IMR-90 (cell line): Measurements from ENCODE around the gene PCOLCE2.
A peak's percentile ranks its signal among the peaks of the same experiment; 100 is the strongest.

Experiments
- BHLHE40 ChIP-seq: fragments of 150-350 bp; IDR thresholded peaks from 2 replicates; pipeline ENCODE4 v1.6.1; 2016; ENCODE audit warnings: mild to moderate bottlenecking, low read depth, low read length
- CHD1 ChIP-seq: IDR thresholded peaks from 2 replicates; pipeline ENCODE4 v1.6.1; 2012; ENCODE audit warnings: low read depth, low read length, improper control_type of control experiment
- MXI1 ChIP-seq: IDR thresholded peaks from 2 replicates; pipeline ENCODE4 v1.6.1; 2012; ENCODE audit warnings: low read depth, mild to moderate bottlenecking, low read length, moderate library complexity, borderline replicate concordance
- POLR2A ChIP-seq: IDR thresholded peaks from 2 replicates; pipeline ENCODE4 v1.6.1; 2012; ENCODE audit warnings: mild to moderate bottlenecking, low read depth, low read length
- RAD21 ChIP-seq: IDR thresholded peaks from 2 replicates; pipeline ENCODE4 v1.6.1; 2012; ENCODE audit warnings: low read length, improper control_type of control experiment
- TF ChIP-seq, protein P1 (sequence below): conservative IDR thresholded peaks from 2 replicates; pipeline ENCODE4 v1.5.1; 2012; ENCODE audit warnings: mild to moderate bottlenecking, low read depth, low read length, improper control_type of control experiment
- TF ChIP-seq, protein P2 (sequence below): fragments of 150-350 bp; IDR thresholded peaks from 2 replicates; pipeline ENCODE4 v1.6.1; 2017; ENCODE audit warnings: mild to moderate bottlenecking, antibody characterized with exemption, low read length, low read depth

- TF ChIP-seq, protein P1, sequence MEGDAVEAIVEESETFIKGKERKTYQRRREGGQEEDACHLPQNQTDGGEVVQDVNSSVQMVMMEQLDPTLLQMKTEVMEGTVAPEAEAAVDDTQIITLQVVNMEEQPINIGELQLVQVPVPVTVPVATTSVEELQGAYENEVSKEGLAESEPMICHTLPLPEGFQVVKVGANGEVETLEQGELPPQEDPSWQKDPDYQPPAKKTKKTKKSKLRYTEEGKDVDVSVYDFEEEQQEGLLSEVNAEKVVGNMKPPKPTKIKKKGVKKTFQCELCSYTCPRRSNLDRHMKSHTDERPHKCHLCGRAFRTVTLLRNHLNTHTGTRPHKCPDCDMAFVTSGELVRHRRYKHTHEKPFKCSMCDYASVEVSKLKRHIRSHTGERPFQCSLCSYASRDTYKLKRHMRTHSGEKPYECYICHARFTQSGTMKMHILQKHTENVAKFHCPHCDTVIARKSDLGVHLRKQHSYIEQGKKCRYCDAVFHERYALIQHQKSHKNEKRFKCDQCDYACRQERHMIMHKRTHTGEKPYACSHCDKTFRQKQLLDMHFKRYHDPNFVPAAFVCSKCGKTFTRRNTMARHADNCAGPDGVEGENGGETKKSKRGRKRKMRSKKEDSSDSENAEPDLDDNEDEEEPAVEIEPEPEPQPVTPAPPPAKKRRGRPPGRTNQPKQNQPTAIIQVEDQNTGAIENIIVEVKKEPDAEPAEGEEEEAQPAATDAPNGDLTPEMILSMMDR = no peak
- TF ChIP-seq RAD21 = no peak
- TF ChIP-seq BHLHE40 = peak; percentile 67; the same call in 1 of the 2 replicates
- TF ChIP-seq CHD1 = no peak
- TF ChIP-seq MXI1 = no peak
- TF ChIP-seq, protein P2, sequence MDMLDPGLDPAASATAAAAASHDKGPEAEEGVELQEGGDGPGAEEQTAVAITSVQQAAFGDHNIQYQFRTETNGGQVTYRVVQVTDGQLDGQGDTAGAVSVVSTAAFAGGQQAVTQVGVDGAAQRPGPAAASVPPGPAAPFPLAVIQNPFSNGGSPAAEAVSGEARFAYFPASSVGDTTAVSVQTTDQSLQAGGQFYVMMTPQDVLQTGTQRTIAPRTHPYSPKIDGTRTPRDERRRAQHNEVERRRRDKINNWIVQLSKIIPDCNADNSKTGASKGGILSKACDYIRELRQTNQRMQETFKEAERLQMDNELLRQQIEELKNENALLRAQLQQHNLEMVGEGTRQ = 0 out of 2 replicates have a peak, but pooled peaks have one; percentile 5
- TF ChIP-seq POLR2A = no peak
Measured at GRCh38 chr3:142808103-142808917, 80.6 kb downstream of the PCOLCE2 start.
